ENCODE results near the gene BCL2. TPM values are rescaled to one million over a fixed set of nuclear protein-coding genes. Genes with fewer than 3 reads are reported as not detected.

The BCL2 gene
- polyA plus RNA-seq, 5 donors: 8.8 to 12.6 (median 11.5) TPM

DNA sequence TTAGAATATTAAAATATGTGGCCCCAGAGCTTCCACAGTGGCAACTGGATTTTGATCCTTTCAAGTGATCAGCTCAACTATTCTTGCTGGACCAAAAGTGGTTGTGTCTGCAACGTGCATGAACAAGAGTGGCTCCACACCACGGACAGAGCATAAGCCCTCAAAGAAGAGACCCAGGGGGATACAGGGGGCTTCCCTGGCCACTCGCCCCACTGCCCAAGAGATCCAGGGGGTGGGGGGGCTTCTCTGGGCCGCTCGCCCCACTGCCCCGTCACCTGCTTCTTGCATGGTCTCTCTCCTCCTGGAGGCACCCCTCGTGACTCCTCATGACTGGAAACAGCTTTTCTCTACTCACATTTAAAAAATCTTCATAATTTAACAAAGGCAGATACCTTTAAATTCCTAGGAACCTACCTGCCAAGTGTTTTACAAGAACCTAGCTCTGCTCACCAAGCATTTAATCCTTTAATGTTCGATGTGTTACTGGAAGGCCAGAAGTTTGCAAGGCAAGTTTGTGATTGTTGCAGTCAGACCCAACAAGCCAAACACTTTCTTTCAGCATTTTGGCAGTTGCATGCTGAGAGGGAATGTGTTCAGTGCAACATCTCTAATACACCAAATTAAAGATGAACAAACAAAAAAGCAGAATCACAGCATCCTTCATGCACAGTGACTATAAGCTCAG, 174.3 kb downstream of the BCL2 start:
- no peak for DNase-seq

DNA sequence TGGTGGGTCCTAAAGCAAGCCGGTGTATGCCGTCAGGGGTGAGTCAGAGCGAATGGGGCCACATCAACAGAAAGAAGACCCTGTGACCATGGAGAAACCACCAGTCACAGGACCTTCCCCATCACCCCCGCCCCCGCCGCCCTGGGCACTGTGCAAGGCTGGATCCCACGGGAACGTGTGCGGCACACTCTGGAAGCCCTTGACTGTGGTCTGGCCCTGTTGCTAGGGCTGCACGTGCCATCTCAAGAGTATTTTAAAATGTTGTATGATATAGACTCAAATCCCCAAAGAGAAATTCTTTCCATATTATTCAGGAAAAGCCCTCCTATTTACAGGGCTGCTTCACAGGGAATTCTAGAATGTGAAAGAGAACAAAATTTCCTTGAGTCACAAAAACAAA, 174.8 kb downstream of the BCL2 start:
- no peak for DNase-seq

DNA sequence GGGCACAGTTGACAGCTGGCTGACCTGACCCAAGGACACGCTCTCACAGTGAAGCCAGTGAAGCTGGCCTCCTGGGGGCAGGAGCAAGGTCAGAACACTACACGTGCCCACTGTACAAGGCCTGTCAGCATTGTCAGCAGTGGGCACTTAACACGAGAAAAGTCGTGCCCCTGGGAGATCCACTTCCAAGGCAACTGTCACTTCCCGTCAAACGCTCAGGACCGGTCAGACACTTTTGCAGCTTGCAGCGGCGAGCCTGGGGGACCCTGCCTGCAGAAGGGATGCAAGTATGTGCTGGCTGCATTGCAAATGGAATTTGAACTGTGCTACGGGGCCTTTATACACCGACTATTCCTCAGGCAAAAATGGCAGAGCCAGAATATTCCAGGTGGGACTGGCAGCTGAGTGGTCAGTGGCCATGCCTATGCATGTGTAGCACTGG, 176.2 kb downstream of the BCL2 start:
- DNase-seq: no peak

DNA sequence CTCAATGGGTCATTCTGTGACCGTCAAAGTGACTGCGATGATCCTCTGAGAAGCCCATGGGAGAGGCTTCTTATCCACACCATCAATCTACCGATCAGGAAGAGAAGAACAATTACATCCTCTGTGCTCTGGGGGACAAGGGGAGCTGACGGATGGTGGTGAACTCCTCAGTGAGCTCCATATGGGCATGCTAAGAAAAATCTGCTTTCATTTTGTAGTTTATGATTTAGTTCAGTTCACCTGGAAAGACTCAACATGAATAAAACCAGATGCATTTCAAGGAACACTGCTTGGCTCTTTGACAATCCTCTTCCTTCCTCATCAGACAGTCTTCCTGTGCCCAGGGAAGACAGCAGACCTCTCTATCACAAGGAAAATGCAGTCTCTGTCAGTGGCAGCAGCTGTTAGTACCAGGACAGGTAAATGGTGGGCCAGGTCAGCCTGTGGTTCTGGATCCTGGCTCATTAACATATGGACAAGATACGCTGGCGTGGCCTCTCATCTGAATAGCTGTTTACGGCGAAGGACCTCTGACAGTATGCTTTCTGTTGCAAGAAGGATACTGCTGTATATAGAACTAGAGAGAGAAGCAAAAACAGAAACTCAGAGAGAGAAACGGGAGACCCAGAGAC, 176.9 kb downstream of the BCL2 start:
- DNase-seq: no peak

DNA sequence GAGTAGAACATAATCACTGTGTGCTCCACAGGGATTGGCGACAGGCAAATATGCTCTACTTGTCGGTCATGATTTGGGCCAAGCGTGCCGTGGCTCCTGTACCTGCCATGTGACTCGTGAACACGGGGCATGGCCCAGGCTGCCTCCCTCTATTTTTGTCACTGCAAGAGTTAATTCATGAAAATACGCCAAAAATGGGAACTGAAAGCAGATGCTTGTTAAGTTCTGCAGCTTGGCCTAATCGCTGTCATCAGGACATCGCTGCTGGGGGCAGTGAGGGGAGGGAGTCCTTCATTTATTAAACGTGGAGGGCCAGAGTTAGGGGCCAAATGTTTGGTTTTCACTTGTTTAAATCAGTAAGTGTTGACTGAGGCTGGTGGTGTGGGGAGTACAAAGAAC, 177.8 kb downstream of the BCL2 start:
- DNase-seq: no peak

DNA sequence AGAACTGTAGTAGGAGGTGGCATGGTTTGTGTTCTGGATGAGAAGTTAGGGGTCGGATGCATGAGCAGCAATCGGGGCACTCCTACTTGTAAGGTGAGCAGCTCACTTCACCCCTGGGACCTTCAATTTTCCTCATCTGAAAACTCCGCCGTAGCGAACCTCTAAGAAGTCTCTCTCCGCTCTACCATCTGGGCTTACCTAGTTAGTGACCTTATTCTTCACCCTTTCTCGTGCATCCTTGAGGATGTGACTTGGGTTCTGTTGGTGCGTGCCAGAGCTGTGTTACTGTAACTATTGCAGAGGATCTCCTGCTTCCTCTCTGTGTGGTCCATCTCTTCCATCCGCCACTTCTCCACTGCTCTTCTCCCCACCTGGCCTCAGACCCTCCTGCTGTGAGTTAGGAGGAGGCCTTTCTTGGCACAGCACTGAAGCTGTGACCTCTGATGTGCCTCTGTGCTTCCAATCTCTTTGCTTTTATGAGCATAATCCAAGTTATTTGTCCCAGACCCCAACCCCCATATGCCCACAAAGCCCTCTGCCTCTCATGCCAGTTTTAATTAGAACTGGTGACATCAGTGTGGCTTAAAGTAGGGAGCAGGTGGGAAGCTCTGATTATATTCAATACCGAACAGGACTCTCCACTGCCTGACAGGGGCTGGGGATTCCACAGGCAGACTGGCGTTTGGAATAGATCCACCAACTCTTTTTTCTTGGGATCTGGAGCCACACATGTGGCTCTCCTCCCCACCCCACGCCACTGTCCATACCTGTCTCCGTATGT, 178.4 kb downstream of the BCL2 start:
- DNase-seq: no peak

DNA sequence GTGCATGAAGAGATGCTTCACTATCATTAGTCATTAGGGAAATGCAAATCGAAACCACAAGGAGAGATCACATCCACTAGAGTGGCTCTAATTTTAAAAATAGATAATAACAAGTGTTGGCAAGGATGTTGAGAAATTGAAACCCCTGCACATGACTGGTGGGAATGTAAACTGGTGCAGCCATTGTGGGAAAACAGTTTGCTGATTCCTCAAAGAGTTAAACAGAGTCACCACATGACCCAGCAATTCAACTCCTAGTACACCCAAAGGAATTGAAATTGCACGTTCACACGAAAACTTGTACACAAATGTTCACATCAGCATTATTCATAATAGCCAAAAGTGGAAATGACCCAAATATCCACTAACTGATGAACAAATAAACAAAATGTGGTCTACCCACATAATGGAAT, 179.5 kb downstream of the BCL2 start:
- no peak for DNase-seq

DNA sequence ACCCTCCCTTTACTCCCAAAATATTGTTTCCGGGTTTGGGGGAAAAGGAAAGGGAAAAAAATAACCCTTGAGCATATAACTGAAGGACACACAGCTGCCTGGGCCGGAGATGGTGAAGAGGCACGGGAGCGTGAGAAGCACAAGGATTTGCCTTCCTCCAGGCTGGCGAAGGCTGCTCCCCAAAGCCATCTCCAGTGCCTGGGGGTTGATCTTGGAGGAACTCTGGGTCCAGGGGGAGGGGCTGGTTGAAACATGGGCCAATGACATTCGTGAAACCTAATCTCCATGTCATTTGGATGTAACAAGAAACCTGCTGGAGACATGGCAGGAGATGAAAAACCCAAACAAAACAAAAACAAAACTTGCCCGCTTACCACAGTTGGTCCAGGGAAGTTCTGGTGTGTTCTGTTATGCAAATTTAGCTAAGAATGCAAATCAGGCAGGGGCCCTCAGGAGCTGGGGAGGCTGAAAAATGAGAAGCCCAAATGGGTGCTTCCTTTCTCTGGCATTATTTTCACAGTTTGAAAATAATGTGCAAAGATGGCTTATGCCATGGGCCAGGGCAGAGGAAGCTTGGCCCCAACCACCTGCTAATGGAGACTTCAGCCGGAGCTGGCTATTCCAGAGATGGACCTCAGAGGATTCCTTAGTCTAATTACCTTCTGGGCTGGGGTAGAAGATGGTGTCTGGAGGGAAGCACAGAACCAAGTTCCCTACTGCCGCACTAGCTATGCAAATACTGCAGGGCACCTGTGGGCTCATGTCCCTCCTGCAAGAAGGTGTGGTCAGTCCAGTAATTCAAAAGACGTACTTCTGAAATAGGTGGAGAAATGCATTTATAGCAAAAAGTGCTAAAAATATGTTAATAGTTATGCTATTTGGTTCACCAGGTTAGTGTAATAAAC, 180.9 kb downstream of the BCL2 start:
- no peak for DNase-seq

DNA sequence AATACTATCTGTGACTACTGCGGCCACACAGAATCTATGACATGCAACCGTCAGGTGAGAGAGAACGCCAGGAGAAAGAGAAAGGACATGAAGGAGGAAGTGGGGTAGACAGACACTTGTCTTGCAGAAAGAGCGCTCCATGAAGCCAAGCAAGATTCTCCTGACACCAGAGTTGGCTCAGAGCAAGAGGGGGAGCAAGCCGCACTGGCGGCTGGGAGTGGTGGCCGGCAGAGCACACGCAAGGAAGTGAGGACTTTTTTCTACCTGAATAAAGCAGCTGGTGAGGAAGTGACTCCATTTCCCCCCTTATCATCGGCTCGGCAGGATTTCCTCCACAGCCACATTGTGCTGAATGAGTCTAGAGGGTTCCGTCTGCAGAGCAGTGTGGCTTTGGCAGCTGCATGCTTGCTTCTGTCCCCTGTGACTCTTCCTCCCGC, 181.6 kb downstream of the BCL2 start:
- DNase-seq: no peak

DNA sequence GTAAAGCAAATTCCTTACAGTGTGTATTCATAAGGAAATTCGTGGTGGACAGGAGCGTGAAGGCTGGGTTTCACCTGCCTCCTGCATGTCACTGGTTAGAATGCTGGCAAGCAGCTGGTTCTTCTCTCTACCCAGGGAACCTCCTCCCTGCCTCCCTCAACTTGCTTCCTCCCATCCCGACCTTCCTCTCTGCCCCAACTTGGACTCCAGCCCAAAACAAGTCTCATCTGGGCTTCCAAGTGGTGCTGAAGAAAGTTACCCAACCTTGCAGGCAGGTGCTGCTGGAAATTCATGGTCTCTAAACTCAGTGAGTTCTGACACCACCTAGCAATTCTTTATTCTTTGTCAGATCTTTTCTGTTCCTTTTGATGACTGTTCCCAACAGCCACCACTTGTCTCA, 184.5 kb downstream of the BCL2 start:
- DNase-seq: no peak

DNA sequence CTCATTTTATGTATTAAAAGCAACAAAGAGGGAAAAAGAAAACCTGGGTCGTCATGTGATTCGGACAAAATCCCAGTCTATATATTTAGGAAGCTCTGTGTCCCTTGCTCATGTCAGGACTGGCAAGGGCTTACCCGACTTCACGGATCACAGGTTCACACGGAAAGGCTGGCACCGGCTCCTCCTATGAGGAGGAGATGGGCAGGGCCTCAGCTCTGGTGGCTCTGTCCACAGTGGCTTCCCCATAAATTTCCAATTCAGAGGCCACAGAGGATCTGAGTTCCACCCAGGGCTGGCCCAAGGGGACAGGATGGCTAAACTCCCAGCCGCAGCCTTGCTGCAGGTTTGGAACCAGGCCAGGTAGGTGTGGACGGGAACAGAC, 186.8 kb downstream of the BCL2 start:
- DNase-seq: no peak

DNA sequence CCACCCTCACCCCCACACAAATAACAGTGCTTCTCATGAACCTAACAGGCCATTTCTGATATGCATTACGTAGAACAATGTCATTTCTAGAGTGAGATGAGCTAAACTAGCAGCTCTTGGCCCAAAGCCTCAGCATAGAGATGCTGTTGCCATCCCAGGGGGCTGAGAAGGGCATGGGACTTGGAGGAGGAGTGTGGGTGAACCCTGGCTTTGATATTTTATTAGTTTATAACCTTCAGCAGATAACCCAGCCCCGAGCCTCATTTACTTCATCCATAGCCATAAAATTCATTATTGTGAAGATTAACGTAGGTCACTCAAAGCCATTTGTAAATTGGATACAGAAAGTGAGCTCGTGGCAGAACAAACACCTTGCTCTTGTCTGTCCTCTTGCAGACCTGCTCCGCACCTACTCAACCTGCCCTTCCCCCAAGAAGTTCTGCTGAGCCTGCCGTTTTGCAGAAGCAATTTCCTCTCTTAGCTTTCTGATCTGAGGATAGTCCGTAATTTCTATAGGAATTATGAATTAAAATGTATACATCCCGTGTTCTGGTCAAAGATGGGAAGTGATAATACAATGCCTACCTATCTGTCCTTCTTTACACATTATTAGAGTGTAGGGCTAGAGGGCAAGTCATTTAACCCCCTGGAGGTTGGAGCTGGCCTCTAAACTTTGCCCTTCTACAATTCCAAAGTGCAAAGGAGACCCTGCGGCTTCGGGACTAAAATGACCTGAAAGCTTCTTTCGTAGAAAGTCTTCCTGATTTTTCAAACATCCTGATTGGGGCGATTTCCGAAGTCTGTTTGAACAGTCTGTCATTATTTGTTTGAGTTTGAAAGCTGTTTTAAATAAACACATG, 187.4 kb downstream of the BCL2 start:
- no peak for DNase-seq

DNA sequence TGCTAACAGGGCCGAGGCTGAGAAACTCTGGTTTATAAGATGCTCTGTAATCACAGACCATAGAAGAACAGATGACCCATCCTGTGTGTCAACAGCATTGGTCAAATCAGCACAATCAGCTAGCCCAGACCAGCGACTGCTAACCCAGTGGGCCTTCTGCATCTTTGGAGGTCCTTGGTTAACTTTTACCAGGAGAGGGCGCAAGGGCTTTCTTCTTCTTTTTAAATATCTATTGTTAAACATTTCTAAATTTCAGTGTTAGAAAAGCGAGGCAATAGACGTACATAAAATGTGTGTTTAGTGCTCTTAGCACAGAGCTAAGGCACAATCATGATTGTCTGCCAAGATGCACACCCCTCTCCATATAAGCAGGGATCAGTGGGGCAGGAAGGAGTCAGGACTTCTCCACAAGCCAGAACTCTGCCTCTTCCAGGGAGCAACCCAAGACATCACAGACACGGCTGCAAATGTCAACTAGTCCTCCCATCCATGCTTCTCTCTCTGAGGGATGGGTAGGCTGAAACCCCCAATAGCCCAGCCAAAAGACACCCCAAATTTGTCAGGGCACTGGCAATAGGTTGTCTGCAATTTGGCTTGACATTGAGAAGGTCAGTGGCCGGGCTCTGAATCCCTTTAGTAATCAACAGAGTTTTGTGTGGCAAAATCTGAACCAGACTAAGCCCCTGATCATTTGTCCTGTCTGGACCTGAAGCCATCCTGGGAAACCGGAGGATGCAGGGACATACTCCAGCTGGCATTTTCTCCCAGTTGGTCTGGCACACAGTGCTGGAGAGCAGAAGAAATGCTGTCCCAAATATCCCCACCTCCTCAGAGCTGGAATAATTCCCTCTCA, 188.2 kb downstream of the BCL2 start:
- peak; percentile 42 to 67 for DNase-seq

DNA sequence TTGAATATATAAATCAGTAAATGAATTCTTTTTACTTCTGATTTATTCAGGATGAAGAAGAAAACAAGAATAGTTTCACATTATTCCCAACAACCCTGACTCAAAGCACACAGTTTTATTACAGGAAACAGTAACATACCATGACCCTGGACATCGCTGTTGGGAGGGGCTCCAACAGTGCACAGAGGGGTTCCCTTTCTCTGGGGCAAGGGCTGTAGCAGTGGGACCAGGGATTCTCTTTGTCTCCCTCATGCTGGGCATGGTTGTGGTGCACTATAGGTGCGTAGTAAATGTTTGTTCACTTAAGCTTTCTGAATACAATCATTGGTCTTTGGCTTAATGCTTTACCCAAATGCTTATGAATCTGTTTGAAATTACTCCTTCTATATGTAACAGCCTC, 189.4 kb downstream of the BCL2 start:
- no peak for DNase-seq

DNA sequence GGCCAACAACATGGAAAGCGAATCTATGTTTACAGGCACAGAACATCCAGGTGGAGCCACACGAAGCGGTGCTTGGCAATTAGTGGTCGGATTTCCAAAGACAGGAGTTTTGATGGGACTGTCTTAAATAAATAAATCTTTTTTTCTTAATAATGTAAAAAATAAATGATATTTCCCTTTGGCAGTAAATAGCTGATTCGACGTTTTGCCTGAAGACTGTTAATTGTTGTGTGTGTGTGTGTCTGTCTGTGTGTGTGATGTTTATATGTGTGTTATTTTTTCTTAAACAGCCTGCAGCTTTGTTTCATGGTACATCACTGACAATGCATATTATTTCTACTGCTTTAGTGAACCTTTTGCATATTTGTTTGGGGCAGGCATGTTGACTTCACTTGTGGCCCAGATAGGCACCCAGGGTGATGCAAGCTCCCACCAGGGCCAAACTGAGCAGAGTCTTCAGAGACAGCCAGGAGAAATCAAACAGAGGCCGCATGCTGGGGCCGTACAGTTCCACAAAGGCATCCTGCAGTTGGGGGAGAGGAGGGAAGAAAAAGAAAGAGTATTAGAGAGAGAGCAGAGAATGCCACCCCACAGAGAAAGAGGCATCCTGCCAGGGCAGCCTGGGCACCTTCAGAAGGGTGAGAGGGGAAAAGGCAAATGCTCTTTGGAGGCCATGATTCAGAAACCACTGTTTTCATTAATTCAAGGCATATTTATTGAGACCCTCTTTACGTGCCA, 191.2 kb downstream of the BCL2 start:
- no peak for DNase-seq

DNA sequence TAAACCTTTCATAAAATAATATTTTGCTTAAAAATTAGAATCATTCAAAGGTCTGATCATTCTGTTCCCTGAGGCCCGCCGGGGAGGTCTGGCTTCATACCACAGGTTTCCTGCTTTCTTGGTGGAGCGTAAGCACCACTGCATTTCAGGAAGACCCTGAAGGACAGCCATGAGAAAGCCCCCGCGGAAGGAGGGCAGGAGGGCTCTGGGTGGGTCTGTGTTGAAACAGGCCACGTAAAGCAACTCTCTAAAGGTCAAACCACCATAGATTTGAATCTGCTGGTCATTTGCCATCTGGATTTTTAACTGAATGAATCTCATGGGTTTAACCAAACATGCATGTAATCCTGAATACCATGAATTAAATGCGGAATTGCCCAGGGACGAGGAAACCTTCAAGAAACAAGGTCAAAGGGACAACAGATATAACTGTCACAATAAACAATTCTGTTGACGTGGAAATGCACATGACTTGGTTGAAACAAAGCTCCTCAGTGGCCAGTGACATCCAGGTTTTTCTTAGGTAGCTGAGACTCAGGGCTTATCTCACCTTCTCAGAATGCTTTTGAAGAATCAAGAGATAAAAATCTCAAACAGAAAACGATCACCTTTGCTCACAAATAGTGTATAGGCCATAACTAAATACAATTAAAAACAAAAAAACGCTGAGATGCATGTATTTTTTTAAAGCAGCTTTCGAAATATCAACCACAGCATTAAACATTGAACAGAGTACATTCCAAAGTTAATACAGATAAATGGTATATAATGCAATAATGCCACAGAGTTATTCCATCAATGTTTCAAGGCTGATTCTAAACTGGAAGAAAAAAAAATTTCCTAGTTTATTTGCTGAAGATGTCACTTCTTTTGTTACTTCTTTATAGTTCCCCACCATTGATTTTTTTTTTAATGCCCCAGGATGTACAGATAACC, 193.2 kb downstream of the BCL2 start:
- DNase-seq: no peak

DNA sequence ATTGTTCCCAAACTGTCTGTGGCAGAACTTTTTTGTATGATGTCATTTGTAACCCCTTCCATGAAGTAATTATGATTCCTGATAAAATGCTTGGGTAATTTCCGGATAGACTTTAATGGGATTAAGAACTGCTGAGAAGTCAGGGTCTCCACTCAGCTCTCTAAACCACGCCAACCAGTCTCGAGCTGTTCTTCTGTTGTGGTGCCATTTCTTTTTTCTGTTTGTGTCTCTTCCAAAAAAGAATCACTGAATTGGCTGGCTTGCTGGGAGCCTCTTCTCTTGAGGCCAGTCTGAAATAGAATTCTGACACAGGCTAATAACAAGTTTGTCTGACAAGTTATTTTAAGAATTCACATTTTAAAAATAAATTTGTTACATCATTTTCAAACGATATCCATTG, 198.9 kb downstream of the BCL2 start:
- DNase-seq: no peak

DNA sequence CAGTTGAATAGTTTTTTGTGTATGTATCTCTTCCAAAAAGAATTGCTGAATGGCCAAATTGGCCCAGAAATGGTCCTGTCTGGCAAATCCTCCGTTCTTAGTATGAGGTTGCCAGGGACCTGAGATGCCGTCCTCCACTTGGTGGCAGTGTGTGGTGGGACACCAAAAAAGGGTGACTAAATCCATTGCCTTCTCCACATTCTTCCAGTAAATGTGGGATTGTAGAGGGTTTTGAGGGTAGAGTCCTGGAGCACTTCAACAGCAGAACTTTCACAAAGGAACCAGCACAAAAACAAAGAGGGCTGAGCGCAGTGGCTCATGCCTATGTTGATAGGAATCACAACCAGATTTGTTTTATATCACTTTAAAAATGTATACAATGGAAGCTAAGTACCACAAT, 199.9 kb downstream of the BCL2 start:
- DNase-seq: no peak
